Stimulated activated naive CD4-positive, alpha-beta T cell treated with Interleukin-2 at 50 U/mL for 16 hours (primary cell): Measurements from ENCODE around the gene SMARCA1.
"Not testable (repeated sequence)": the region's sequence is repeated elsewhere in the genome, so short reads cannot be mapped to it uniquely, and the experiment has no call there.

Source experiments
- DNase-seq: peaks from one replicate; lab custom pipeline; 2025; lab: John Stamatoyannopoulos, UW

SMARCA1 gene

GRCh38 chrX:129523079-129523911 lies at the start of gene SMARCA1:
Gene SMARCA1 (minus strand): TSS chrX:129523490. CDS start chrX:129523370, 120 bp downstream.
- no peak for DNase-seq

GRCh38 chrX:129572422-129572821 lies 49.1 kb upstream of the SMARCA1 start:
- DNase-seq, result no peak

GRCh38 chrX:129568349-129568748 lies 45.1 kb upstream of the SMARCA1 start:
- no peak for DNase-seq

GRCh38 chrX:129566073-129566472 lies 42.8 kb upstream of the SMARCA1 start:
- no peak for DNase-seq

GRCh38 chrX:129565046-129565650 lies 41.9 kb upstream of the SMARCA1 start:
- DNase-seq, result no peak

GRCh38 chrX:129564345-129564744 lies 41.1 kb upstream of the SMARCA1 start:
- not testable (repeated sequence) for DNase-seq

- no peak for DNase-seq
Observed at GRCh38 chrX:129561453-129561852, 38.2 kb upstream of the SMARCA1 start.

GRCh38 chrX:129559783-129560182 lies 36.5 kb upstream of the SMARCA1 start:
- DNase-seq, result no peak

- DNase-seq, result no peak
Observed at GRCh38 chrX:129557844-129558480, 34.7 kb upstream of the SMARCA1 start.

- DNase-seq, result no peak
Observed at GRCh38 chrX:129556806-129557315, 33.6 kb upstream of the SMARCA1 start.

GRCh38 chrX:129554816-129555215 lies 31.5 kb upstream of the SMARCA1 start:
- DNase-seq, result not testable (repeated sequence)

- DNase-seq, result no peak
Observed at GRCh38 chrX:129553619-129554288, 30.5 kb upstream of the SMARCA1 start.

GRCh38 chrX:129549124-129549523 lies 25.8 kb upstream of the SMARCA1 start:
- DNase-seq, result no peak

- DNase-seq, result no peak
Observed at GRCh38 chrX:129545408-129545807, 22.1 kb upstream of the SMARCA1 start.

GRCh38 chrX:129544780-129545179 lies 21.5 kb upstream of the SMARCA1 start:
- no peak for DNase-seq

- no peak for DNase-seq
Observed at GRCh38 chrX:129540722-129541184, 17.5 kb upstream of the SMARCA1 start.

- DNase-seq, result peak; percentile 23
Observed at GRCh38 chrX:129540068-129540653, 16.9 kb upstream of the SMARCA1 start, which contains the start of gene OCRL. Gene OCRL (plus strand): TSS chrX:129540259. CDS start chrX:129540440, 181 bp downstream.

GRCh38 chrX:129534816-129535578 lies 11.7 kb upstream of the SMARCA1 start:
- no peak for DNase-seq

- no peak for DNase-seq
Observed at GRCh38 chrX:129531132-129531531, 7.8 kb upstream of the SMARCA1 start.

- no peak for DNase-seq
Observed at GRCh38 chrX:129530410-129530809, 7.1 kb upstream of the SMARCA1 start.
